Testis (tissue), 2 donors: Measurements from ENCODE around the gene SLC25A39.

ENCODE experiments used
- CTCF ChIP-seq, 3 experiments: fragments of 450-650 bp in 2 of 3; fragments of 200-600 bp in 1 of 3; sonication (generic) in 1 of 3; IDR thresholded peaks; one replicate each; pipeline ENCODE4 v1.5.1; 2016 to 2019; ENCODE audit warnings: antibody characterized with exemption in 3 of 3, mild to moderate bottlenecking in 2 of 3, moderate library complexity in 1 of 3
- POLR2A ChIP-seq: fragments of 450-650 bp; IDR thresholded peaks from one replicate; pipeline ENCODE4 v1.6.1; 2017; ENCODE audit warnings: antibody characterized with exemption, mild to moderate bottlenecking, moderate library complexity

DNA sequence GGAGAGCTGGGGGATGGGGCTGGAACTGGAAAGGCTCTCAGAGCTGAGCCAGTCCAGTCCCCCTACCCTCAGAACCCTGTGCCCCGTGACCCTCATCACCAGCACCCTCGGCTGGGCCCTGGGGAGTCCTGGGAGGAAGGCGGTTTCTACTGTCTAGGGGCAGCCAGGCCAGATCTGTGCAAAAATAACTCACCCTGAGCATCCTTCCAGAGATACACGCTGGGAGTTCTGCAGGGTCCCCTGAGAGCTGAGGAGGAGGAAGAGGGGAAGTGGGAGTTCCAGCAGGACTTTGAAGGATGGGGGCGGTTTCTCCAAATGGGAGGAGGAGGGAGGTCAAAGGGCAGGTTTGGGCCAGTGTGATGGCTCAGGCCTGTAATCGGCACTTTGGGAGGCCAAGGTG lies 51.7 kb downstream of the SLC25A39 start:
- no peak for TF ChIP-seq CTCF (IDR thresholded peaks at IDR 0.05)
- TF ChIP-seq POLR2A, result no peak
